Neural cell (in vitro differentiated cells): ENCODE results near the gene CDC37. TPM values are rescaled to one million over a fixed set of nuclear protein-coding genes. Genes with fewer than 3 reads are reported as not detected.

ENCODE experiments used
- H2AFZ ChIP-seq: fragments of 200-600, 300-800 bp; sonication (generic), shearing (Covaris generic); 2 replicates; pipeline ENCODE4 v1.6.0; 2014; ENCODE audit warnings: low read depth, mild to moderate bottlenecking, antibody characterized with exemption, low read length, moderate library complexity
- H3F3A ChIP-seq: fragments of 200-600 bp; shearing (Covaris generic); 2 replicates; pipeline ENCODE4 v1.6.1; 2016; ENCODE audit warnings: mild to moderate bottlenecking, moderate library complexity, mixed read lengths, antibody characterized with exemption, low read length; ENCODE audit not compliant: insufficient read depth, poor library complexity, severe bottlenecking
- H3K27ac ChIP-seq: fragments of 200-600, 300-800 bp; sonication (generic), shearing (Covaris generic); 2 replicates; pipeline ENCODE4 v1.5.1; 2014; ENCODE audit warnings: mild to moderate bottlenecking, low read length, moderate library complexity
- H3K27me3 ChIP-seq: fragments of 300-800, 200-600 bp; sonication (generic), shearing (Covaris generic); 2 replicates; pipeline ENCODE4 v1.6.0; 2014; ENCODE audit warnings: mild to moderate bottlenecking, low read depth, low read length, moderate library complexity; ENCODE audit not compliant: insufficient read depth
- H3K36me3 ChIP-seq: fragments of 300-800, 200-600 bp; sonication (generic), shearing (Covaris generic); 2 replicates; pipeline ENCODE4 v1.5.1; 2014; ENCODE audit warnings: mild to moderate bottlenecking, antibody characterized with exemption, low read length, moderate library complexity; ENCODE audit not compliant: insufficient read depth
- H3K4me2 ChIP-seq: fragments of 300-800, 200-600 bp; sonication (generic), shearing (Covaris generic); 2 replicates; pipeline ENCODE4 v1.6.0; 2014; ENCODE audit warnings: mild to moderate bottlenecking, low read length
- H3K4me3 ChIP-seq: fragments of 300-800, 200-600 bp; sonication (generic), shearing (Covaris generic); 2 replicates; pipeline ENCODE4 v1.5.1; 2014; ENCODE audit warnings: mild to moderate bottlenecking, low read length, moderate library complexity
- H3K79me2 ChIP-seq: fragments of 200-600 bp; shearing (Covaris generic); replicated peaks from 2 replicates; pipeline ENCODE4 v1.6.0; 2014; ENCODE audit warnings: mild to moderate bottlenecking, low read length, moderate library complexity; ENCODE audit not compliant: insufficient read depth
- H3K9ac ChIP-seq: fragments of 300-800, 200-600 bp; sonication (generic), shearing (Covaris generic); 2 replicates; pipeline ENCODE4 v1.6.1; 2016; ENCODE audit warnings: mild to moderate bottlenecking, low read length, mixed read lengths
- H3K9me2 ChIP-seq: fragments of 200-600 bp; shearing (Covaris generic); 2 replicates; pipeline ENCODE4 v1.6.1; 2016; ENCODE audit warnings: mild to moderate bottlenecking, low read length, mixed read lengths; ENCODE audit not compliant: insufficient read depth
- H3K9me3 ChIP-seq: fragments of 200-600, 300-800 bp; sonication (generic), shearing (Covaris generic); 2 replicates; pipeline ENCODE4 v1.6.1; 2016; ENCODE audit warnings: mild to moderate bottlenecking, mixed run types, low read length, moderate library complexity, mixed read lengths
- H4K20me1 ChIP-seq: fragments of 200-600 bp; shearing (Covaris generic); 2 replicates; pipeline ENCODE4 v1.6.1; 2016; ENCODE audit warnings: mild to moderate bottlenecking, mixed run types; ENCODE audit not compliant: insufficient read depth
- CTCF ChIP-seq: fragments of 450-650 bp; IDR thresholded peaks from 2 replicates; pipeline ENCODE4 v1.5.1; 2014; ENCODE audit warnings: antibody characterized with exemption, mild to moderate bottlenecking, moderate library complexity; ENCODE audit not compliant: poor library complexity, severe bottlenecking
- EP300 ChIP-seq: fragments of 450-650 bp; conservative IDR thresholded peaks from 2 replicates; pipeline ENCODE4 v1.6.1; 2014; ENCODE audit warnings: antibody characterized with exemption, mild to moderate bottlenecking, moderate library complexity; ENCODE audit not compliant: poor library complexity, severe bottlenecking
- EZH2 ChIP-seq: fragments of 200-600, 300-800 bp; shearing (Covaris generic), sonication (generic); IDR thresholded peaks from 2 replicates; pipeline ENCODE4 v1.6.1; 2014; ENCODE audit warnings: antibody characterized with exemption, low read length, borderline replicate concordance, mild to moderate bottlenecking; ENCODE audit not compliant: insufficient read depth, poor library complexity, severe bottlenecking
- MXI1 ChIP-seq: fragments of 450-650 bp; conservative IDR thresholded peaks from 2 replicates; pipeline ENCODE4 v1.6.1; 2014; ENCODE audit warnings: antibody characterized with exemption, mild to moderate bottlenecking; ENCODE audit not compliant: poor library complexity, severe bottlenecking
- POLR2AphosphoS5 ChIP-seq: IDR thresholded peaks from 2 replicates; pipeline ENCODE4 v1.6.1; 2012
- RAD21 ChIP-seq: fragments of 450-650 bp; conservative IDR thresholded peaks from 2 replicates; pipeline ENCODE4 v1.6.1; 2014; ENCODE audit warnings: antibody characterized with exemption, mild to moderate bottlenecking, moderate library complexity
- REST ChIP-seq: IDR thresholded peaks from 2 replicates; pipeline ENCODE4 v1.6.1; 2012; ENCODE audit warnings: borderline replicate concordance
- SMC3 ChIP-seq: fragments of 450-650 bp; conservative IDR thresholded peaks from 2 replicates; pipeline ENCODE4 v1.6.1; 2014; ENCODE audit warnings: antibody characterized with exemption, mild to moderate bottlenecking, moderate library complexity; ENCODE audit not compliant: poor library complexity
- TAF1 ChIP-seq: IDR thresholded peaks from 2 replicates; pipeline ENCODE4 v1.6.1; 2012; ENCODE audit warnings: low read depth
- polyA plus RNA-seq: library from polyadenylated mRNA; depleted of rRNA; stranded (reverse); fragments of >200 nt; gene quantifications from 2 replicates; pipeline ENCODE4 v1.2.3, GENCODE V29; 2014

Gene CDC37
- polyA plus RNA-seq, 1 donor from 2014 or later, result 359 TPM

GRCh38 chr19:10361569-10362011 is 41.8 kb downstream of the CDC37 start:
- Histone ChIP-seq H3K36me3 (no peaks in the 10 kb centered on the region), H2AFZ (no peak overlapping the region), H3K9ac (no peak overlapping the region), H3K9me2 (no peaks in the 10 kb centered on the region), H3K4me2 (no peak overlapping the region), H3F3A (no peaks in the 10 kb centered on the region), H3K27ac (no peak overlapping the region), H4K20me1 (no peaks in the 10 kb centered on the region), H3K4me3 (no peak overlapping the region), H3K9me3 (no peaks in the 10 kb centered on the region), H3K27me3 (no peaks in the 10 kb centered on the region), H3K79me2 (no peaks in the 10 kb centered on the region)
- TF ChIP-seq RAD21 (no peak), REST (no peak), SMC3 (no peak), TAF1 (no peak), EZH2 (no peak)

GRCh38 chr19:10356431-10356830 is 46.9 kb downstream of the CDC37 start:
- Histone ChIP-seq H3K4me3 (no peak overlapping the region), H3K27me3 (no peaks in the 10 kb centered on the region), H3K9me2 (no peaks in the 10 kb centered on the region), H3K27ac (no peak overlapping the region), H3K4me2 (no peak overlapping the region), H3K79me2 (no peaks in the 10 kb centered on the region), H3K36me3 (no peaks in the 10 kb centered on the region), H4K20me1 (no peaks in the 10 kb centered on the region), H3K9ac (no peak overlapping the region), H3F3A (no peaks in the 10 kb centered on the region), H2AFZ (no peak overlapping the region), H3K9me3 (no peaks in the 10 kb centered on the region)
- TF ChIP-seq SMC3, result no peak
- TF ChIP-seq POLR2AphosphoS5, result no peak
- no peak for TF ChIP-seq MXI1
- TF ChIP-seq RAD21, result no peak
- TF ChIP-seq REST, result no peak
- TF ChIP-seq EZH2, result no peak
- no peak for TF ChIP-seq EP300
- no peak for TF ChIP-seq CTCF
- TF ChIP-seq TAF1, result no peak
